Measurements from ENCODE around the gene MAP2.

The MAP2 gene

GRCh38 chr2:209472112-209472832 is 48.4 kb downstream of the MAP2 start:
- WGBS, 2 donors (ENCODE audit: extremely low coverage in 2 of 2, insufficient read length in 2 of 2, insufficient replicate concordance in 1 of 2) = no CpG with 5 or more reads among the region's 4 CpGs
- H2AFZ ChIP-seq (ENCODE audit: low read length) = no peak overlapping the region
- H3K14ac ChIP-seq (ENCODE audit: low read length) = no peak overlapping the region
- no peak overlapping the region for H2BK120ac ChIP-seq (ENCODE audit: low read depth, low read length)
- no peak overlapping the region for H3K23ac ChIP-seq (ENCODE audit: low read depth, low read length, poor library complexity)
- no peak overlapping the region for H2AK5ac ChIP-seq (ENCODE audit: low read depth, low read length)
- no peak overlapping the region for H4K91ac ChIP-seq (ENCODE audit: low read depth, low read length, poor library complexity)
- DNase-seq (ENCODE audit: low spot score) = no peak
- H3K4me1 ChIP-seq (ENCODE audit: control insufficient read depth in 2 of 2, insufficient read depth in 1 of 2, low read depth in 1 of 2, low read length in 2 of 2) = peaks cover 0 to 5% of the 10 kb centered on the region in 2 donors
- no peak overlapping the region for H3K9ac ChIP-seq (ENCODE audit: low read depth, low read length, poor library complexity)
- H3K4me3 ChIP-seq (ENCODE audit: low read length in 2 of 2) = no peak overlapping the region
- H3K4ac ChIP-seq (ENCODE audit: low read length) = no peak overlapping the region
- H3K36me3 ChIP-seq (replicated peaks in 1 of 2; ENCODE audit: control insufficient read depth in 2 of 2, insufficient read depth in 2 of 2, low read length in 2 of 2) = peaks cover 0 to 2% of the 10 kb centered on the region in 2 donors
- H3K4me2 ChIP-seq (ENCODE audit: insufficient read depth, low read length, poor library complexity, severe bottlenecking) = no peak overlapping the region
- H3K27ac ChIP-seq (replicated peaks; ENCODE audit: low read length) = no peak overlapping the region
- H3K18ac ChIP-seq (ENCODE audit: low read length) = no peak overlapping the region
- H2BK12ac ChIP-seq (ENCODE audit: low read length) = no peak overlapping the region
- no peak overlapping the region for H2BK15ac ChIP-seq (ENCODE audit: low read length)
- peaks cover 3% of the 10 kb centered on the region for H3K79me1 ChIP-seq (ENCODE audit: low read depth, low read length)
- no peaks in the 10 kb centered on the region for H3K27me3 ChIP-seq (ENCODE audit: control insufficient read depth in 3 of 3, insufficient read depth in 3 of 3, low read depth in 1 of 3, low read length in 3 of 3)
- no peak overlapping the region for H2BK5ac ChIP-seq (ENCODE audit: low read length)
- H4K8ac ChIP-seq (ENCODE audit: low read depth, low read length) = no peak overlapping the region
- H3K9me3 ChIP-seq (replicated peaks in 1 of 2; ENCODE audit: control insufficient read depth in 2 of 2, insufficient read depth in 1 of 2, low read depth in 1 of 2, low read length in 2 of 2) = peaks cover 0 to 2% of the 10 kb centered on the region in 2 donors

GRCh38 chr2:209472871-209473270 is 49.0 kb downstream of the MAP2 start:
- H3K9ac ChIP-seq (ENCODE audit: low read depth, low read length, poor library complexity) = no peak overlapping the region
- no peak overlapping the region for H2AK5ac ChIP-seq (ENCODE audit: low read depth, low read length)
- no peaks in the 10 kb centered on the region for H3K27me3 ChIP-seq (ENCODE audit: control insufficient read depth in 3 of 3, insufficient read depth in 3 of 3, low read depth in 1 of 3, low read length in 3 of 3)
- no peak overlapping the region for H2BK15ac ChIP-seq (ENCODE audit: low read length)
- H2BK120ac ChIP-seq (ENCODE audit: low read depth, low read length) = no peak overlapping the region
- H3K79me1 ChIP-seq (ENCODE audit: low read depth, low read length) = peaks cover 3% of the 10 kb centered on the region
- no peak overlapping the region for H3K14ac ChIP-seq (ENCODE audit: low read length)
- DNase-seq (ENCODE audit: low spot score) = no peak
- no peak overlapping the region for H3K4ac ChIP-seq (ENCODE audit: low read length)
- H3K4me2 ChIP-seq (ENCODE audit: insufficient read depth, low read length, poor library complexity, severe bottlenecking) = no peak overlapping the region
- H3K9me3 ChIP-seq (replicated peaks in 1 of 2; ENCODE audit: control insufficient read depth in 2 of 2, insufficient read depth in 1 of 2, low read depth in 1 of 2, low read length in 2 of 2) = peaks cover 0 to 2% of the 10 kb centered on the region in 2 donors
- H4K91ac ChIP-seq (ENCODE audit: low read depth, low read length, poor library complexity) = no peak overlapping the region
- no peak overlapping the region for H3K18ac ChIP-seq (ENCODE audit: low read length)
- H3K4me1 ChIP-seq (ENCODE audit: control insufficient read depth in 2 of 2, insufficient read depth in 1 of 2, low read depth in 1 of 2, low read length in 2 of 2) = peaks cover 0 to 5% of the 10 kb centered on the region in 2 donors
- H3K27ac ChIP-seq (replicated peaks; ENCODE audit: low read length) = no peak overlapping the region
- WGBS, 2 donors (ENCODE audit: extremely low coverage in 2 of 2, insufficient read length in 2 of 2, insufficient replicate concordance in 1 of 2) = no CpG with 5 or more reads among the region's 2 CpGs
- no peak overlapping the region for H2BK12ac ChIP-seq (ENCODE audit: low read length)
- no peak overlapping the region for H4K8ac ChIP-seq (ENCODE audit: low read depth, low read length)
- H2AFZ ChIP-seq (ENCODE audit: low read length) = no peak overlapping the region
- H3K36me3 ChIP-seq (replicated peaks in 1 of 2; ENCODE audit: control insufficient read depth in 2 of 2, insufficient read depth in 2 of 2, low read length in 2 of 2) = peaks cover 0 to 2% of the 10 kb centered on the region in 2 donors
- H3K4me3 ChIP-seq (ENCODE audit: low read length in 2 of 2) = no peak overlapping the region
- H2BK5ac ChIP-seq (ENCODE audit: low read length) = no peak overlapping the region
- H3K23ac ChIP-seq (ENCODE audit: low read depth, low read length, poor library complexity) = no peak overlapping the region

- no peak overlapping the region for H2BK12ac ChIP-seq (ENCODE audit: low read length)
- no peak for DNase-seq (ENCODE audit: low spot score)
- H3K27me3 ChIP-seq (ENCODE audit: control insufficient read depth in 3 of 3, insufficient read depth in 3 of 3, low read depth in 1 of 3, low read length in 3 of 3) = no peaks in the 10 kb centered on the region
- H3K4me1 ChIP-seq (ENCODE audit: control insufficient read depth in 2 of 2, insufficient read depth in 1 of 2, low read depth in 1 of 2, low read length in 2 of 2) = peaks cover 0 to 5% of the 10 kb centered on the region in 2 donors
- no peak overlapping the region for H3K9ac ChIP-seq (ENCODE audit: low read depth, low read length, poor library complexity)
- no peak overlapping the region for H2AFZ ChIP-seq (ENCODE audit: low read length)
- H3K79me1 ChIP-seq (ENCODE audit: low read depth, low read length) = peaks cover 3% of the 10 kb centered on the region
- H2BK120ac ChIP-seq (ENCODE audit: low read depth, low read length) = no peak overlapping the region
- H2BK15ac ChIP-seq (ENCODE audit: low read length) = no peak overlapping the region
- no peak overlapping the region for H3K14ac ChIP-seq (ENCODE audit: low read length)
- WGBS, 2 donors (ENCODE audit: extremely low coverage in 2 of 2, insufficient read length in 2 of 2, insufficient replicate concordance in 1 of 2) = no CpG with 5 or more reads among the region's 3 CpGs
- H3K36me3 ChIP-seq (replicated peaks in 1 of 2; ENCODE audit: control insufficient read depth in 2 of 2, insufficient read depth in 2 of 2, low read length in 2 of 2) = peaks cover 0 to 2% of the 10 kb centered on the region in 2 donors
- peaks cover 0 to 2% of the 10 kb centered on the region in 2 donors for H3K9me3 ChIP-seq (replicated peaks in 1 of 2; ENCODE audit: control insufficient read depth in 2 of 2, insufficient read depth in 1 of 2, low read depth in 1 of 2, low read length in 2 of 2)
- H3K27ac ChIP-seq (replicated peaks; ENCODE audit: low read length) = no peak overlapping the region
- H2AK5ac ChIP-seq (ENCODE audit: low read depth, low read length) = no peak overlapping the region
- H3K4ac ChIP-seq (ENCODE audit: low read length) = no peak overlapping the region
- H4K91ac ChIP-seq (ENCODE audit: low read depth, low read length, poor library complexity) = no peak overlapping the region
- no peak overlapping the region for H3K23ac ChIP-seq (ENCODE audit: low read depth, low read length, poor library complexity)
- H3K4me2 ChIP-seq (ENCODE audit: insufficient read depth, low read length, poor library complexity, severe bottlenecking) = no peak overlapping the region
- no peak overlapping the region for H3K18ac ChIP-seq (ENCODE audit: low read length)
- no peak overlapping the region for H2BK5ac ChIP-seq (ENCODE audit: low read length)
- H3K4me3 ChIP-seq (ENCODE audit: low read length in 2 of 2) = no peak overlapping the region
- no peak overlapping the region for H4K8ac ChIP-seq (ENCODE audit: low read depth, low read length)
Observed at GRCh38 chr2:209473930-209474419, 50.1 kb downstream of the MAP2 start.

DNA sequence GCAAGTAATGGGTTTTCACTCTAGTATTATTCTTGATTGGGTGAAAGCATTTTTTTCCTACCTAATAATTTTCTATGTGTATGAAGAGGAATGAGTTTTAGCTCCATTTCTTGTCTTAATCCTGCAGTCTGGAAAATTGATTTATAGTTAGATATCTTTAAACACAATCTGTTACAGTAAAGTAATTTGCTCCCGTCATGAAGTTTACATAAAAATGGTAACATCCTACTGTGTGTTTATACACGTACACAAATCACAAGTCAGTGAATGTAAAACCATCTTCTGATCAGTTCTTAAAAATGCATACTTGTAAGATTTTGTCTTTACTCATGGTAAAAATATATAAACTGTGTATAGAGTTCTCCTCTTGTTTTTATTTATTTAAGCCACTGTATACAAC is 51.1 kb downstream of the MAP2 start:
- no peak for DNase-seq (ENCODE audit: low spot score)
- Histone ChIP-seq H3K27ac (replicated peaks; ENCODE audit: low read length) (no peak overlapping the region), H3K9me3 (replicated peaks in 1 of 2; ENCODE audit: control insufficient read depth in 2 of 2, insufficient read depth in 1 of 2, low read depth in 1 of 2, low read length in 2 of 2) (peaks cover 0 to 2% of the 10 kb centered on the region in 2 donors), H3K14ac (ENCODE audit: low read length) (no peak overlapping the region), H3K9ac (ENCODE audit: low read depth, low read length, poor library complexity) (no peak overlapping the region), H3K18ac (ENCODE audit: low read length) (no peak overlapping the region), H4K8ac (ENCODE audit: low read depth, low read length) (no peak overlapping the region), H3K4me2 (ENCODE audit: insufficient read depth, low read length, poor library complexity, severe bottlenecking) (no peak overlapping the region), H4K91ac (ENCODE audit: low read depth, low read length, poor library complexity) (no peak overlapping the region), H3K36me3 (replicated peaks in 1 of 2; ENCODE audit: control insufficient read depth in 2 of 2, insufficient read depth in 2 of 2, low read length in 2 of 2) (peaks cover 0 to 2% of the 10 kb centered on the region in 2 donors), H3K79me1 (ENCODE audit: low read depth, low read length) (peaks cover 2% of the 10 kb centered on the region), H2BK15ac (ENCODE audit: low read length) (no peak overlapping the region), H3K23ac (ENCODE audit: low read depth, low read length, poor library complexity) (no peak overlapping the region), H2BK5ac (ENCODE audit: low read length) (no peak overlapping the region), H2BK120ac (ENCODE audit: low read depth, low read length) (no peak overlapping the region), H2AK5ac (ENCODE audit: low read depth, low read length) (no peak overlapping the region), H3K4ac (ENCODE audit: low read length) (no peak overlapping the region), H3K27me3 (ENCODE audit: control insufficient read depth in 3 of 3, insufficient read depth in 3 of 3, low read depth in 1 of 3, low read length in 3 of 3) (no peaks in the 10 kb centered on the region), H3K4me1 (ENCODE audit: control insufficient read depth in 2 of 2, insufficient read depth in 1 of 2, low read depth in 1 of 2, low read length in 2 of 2) (peaks cover 0 to 5% of the 10 kb centered on the region in 2 donors), H3K4me3 (ENCODE audit: low read length in 2 of 2) (no peak overlapping the region), H2BK12ac (ENCODE audit: low read length) (no peak overlapping the region), H2AFZ (ENCODE audit: low read length) (no peak overlapping the region)
- no CpG with 5 or more reads among the region's 2 CpGs for WGBS, 2 donors (ENCODE audit: extremely low coverage in 2 of 2, insufficient read length in 2 of 2, insufficient replicate concordance in 1 of 2)
